Raji (cell line): ENCODE measurements around the gene SLC26A2.

Experiments used
- POLR2A ChIP-seq: IDR thresholded peaks from 2 replicates; pipeline ENCODE4 v1.6.1; 2011; ENCODE audit warnings: low read depth, low read length, control low read depth; ENCODE audit not compliant: insufficient read depth

Gene SLC26A2

DNA sequence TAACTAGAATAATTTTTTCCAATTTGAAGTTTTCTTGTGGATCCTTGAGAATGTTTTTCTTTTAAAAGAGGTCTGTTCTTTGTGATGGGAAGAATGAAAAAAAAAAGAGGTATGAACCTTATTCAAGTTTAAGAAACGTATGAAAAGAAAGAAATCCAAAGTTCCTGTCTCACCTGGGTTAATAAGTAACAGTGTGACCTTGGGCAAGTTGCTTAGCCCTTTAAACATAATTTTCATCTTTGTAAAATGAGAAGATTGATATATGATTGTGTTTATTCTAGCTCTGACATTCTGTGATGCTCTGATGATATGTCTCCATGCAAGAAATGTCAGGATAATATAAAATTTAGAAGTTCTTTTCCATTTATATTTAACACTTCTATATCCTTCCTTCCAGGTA lies 19.3 kb downstream of the SLC26A2 start:
- TF ChIP-seq POLR2A = no peak

DNA sequence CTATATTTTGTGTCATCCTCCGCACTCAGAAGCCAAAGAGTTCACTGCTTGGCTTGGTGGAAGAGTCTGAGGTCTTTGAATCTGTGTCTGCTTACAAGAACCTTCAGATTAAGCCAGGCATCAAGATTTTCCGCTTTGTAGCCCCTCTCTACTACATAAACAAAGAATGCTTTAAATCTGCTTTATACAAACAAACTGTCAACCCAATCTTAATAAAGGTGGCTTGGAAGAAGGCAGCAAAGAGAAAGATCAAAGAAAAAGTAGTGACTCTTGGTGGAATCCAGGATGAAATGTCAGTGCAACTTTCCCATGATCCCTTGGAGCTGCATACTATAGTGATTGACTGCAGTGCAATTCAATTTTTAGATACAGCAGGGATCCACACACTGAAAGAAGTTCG lies 20.6 kb downstream of the SLC26A2 start:
- TF ChIP-seq POLR2A = no peak

DNA sequence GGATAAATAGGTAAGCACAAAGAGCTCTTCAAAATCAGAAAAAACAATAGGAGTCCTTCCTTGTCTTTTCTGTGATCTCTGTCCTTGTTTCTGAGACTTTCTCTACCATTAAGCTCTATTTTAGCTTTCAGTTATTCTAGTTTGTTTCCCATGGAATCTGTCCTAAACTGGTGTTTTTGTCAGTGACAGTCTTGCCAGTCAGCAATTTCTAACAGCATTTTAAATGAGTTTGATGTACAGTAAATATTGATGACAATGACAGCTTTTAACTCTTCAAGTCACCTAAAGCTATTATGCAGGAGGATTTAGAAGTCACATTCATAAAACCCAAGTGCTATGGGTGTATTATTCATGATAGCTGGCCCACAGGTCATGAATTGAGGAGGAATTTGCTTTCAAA lies 21.9 kb downstream of the SLC26A2 start:
- no peak for TF ChIP-seq POLR2A

- no peak for TF ChIP-seq POLR2A
Measured at GRCh38 chr5:149988126-149988525, 27.6 kb downstream of the SLC26A2 start.

DNA sequence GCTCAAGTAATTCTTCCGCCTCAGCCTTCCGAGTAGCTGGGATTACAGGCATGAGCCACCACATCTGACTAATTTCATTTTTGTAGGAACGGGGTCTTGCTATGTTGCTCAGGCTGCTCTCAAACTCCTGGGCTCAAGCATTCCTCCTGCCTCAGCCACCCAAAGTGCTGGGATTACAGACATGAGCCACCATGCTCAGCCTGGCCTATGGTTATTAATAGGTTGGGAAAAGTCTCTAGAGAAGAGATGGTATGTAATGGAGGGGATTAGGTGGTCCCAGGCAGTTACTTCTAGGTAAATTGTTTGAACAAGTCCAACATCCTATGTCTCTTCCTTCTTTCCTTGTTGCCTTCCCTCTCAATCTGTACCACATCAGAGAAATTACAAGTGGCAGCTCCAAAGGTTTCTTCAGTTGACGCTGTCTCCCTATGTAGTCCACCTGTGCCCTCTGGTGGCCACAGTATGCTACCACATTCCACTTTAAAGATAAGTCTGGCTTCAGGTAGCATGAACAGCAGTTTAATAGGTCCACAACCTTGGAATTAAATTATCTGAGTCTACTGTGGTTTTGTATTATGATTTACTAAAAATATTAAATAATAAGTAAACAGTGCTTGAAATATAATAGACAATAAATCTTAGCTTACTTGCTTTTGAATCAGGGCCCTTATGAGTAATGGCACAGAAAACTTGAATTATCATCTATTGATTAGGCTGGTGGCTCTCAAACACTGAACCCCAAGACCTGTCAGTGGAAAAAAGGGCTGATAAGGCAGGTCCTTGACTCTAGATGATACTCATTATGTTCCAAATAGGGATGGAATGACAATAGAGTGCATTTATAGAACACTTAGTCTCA lies 30.2 kb downstream of the SLC26A2 start:
- TF ChIP-seq POLR2A = no peak

DNA sequence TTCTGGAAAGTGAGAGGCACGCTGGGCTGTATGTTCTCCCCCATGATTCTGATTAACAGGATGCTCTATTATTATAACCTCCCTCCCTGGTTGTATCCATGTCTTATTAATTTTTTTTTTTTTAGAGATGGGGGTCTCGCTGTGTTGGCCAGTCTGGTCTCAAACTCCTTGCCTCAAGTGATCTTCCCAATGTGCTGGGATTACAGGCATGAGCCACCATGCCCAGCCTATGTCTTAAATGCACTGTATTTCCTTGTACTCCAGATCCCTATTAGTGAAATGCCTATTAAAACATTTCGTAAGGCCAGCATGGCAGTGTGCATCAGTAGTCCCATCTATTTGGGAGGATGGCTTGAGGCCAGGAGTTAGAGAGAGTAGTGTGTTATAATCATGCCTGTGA lies 32.9 kb downstream of the SLC26A2 start:
- no peak for TF ChIP-seq POLR2A

DNA sequence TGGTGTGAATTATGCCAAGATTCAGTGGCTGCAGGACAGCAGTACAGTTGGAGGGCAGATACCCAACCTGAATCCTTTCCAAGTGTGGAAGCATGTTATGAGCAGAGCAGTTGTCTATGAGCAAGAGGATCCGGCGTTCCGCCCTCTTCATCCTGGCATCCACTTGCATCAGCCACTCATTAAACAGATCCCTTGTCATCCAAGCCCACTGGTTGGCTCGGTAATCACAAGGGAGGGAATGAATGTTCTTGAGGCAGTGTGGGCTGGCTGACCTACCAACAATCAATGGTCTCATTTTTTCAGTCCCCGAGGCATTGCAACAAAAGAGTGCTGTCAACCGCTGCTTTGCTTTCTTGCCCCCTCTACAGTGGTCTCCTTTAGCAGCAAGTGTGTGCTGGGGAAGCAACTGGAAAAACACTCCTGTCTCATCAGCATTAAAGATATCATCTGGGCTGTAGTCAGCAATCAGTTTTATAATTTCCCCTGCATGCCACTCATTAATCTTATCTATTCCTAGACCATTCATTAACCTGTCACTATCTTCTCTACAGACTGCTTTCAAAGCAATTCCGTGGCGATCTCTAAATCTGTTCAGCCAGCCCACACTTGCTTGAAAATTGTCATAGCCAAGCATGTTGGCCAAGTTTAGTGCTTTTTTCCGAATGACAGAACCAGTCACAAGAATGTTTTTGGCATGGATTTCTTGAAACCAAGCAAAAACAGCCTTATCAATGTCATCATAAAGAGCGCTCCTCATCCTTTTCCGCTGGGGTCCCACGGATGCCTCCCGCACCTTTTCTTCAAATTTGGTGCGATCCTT lies 35.0 kb downstream of the SLC26A2 start:
- TF ChIP-seq POLR2A = no peak

DNA sequence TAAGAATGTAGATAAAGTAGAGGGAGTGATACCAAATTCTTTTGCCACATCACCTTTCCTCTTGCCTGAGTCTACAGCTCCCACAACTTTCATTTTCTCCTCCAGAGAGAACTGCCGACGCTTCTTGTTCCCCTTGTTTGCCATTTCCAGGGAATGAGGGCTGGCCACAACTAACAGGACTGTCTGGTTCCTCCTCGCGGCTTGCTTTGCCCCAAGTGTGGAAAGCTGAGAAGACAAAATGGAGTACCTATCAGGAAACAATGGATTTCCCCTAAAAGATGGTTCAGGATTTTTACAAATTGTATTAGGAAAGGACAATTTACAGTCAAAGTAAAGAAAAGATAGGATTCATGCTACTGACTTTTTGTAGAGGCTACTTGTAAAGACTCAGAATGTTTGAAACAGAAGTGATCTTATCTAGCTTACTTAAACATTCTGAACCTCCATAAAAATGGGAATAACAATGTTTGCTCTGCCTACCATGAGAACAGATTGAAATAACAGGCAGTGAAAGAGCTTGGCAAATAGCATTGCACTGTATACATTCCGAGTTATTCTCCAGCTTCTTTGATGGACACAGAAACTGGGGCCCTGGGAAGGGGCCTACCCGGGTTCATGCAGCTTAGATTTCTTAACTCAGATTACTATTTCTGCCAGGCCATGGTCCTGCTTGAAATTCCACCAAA lies 35.8 kb downstream of the SLC26A2 start:
- TF ChIP-seq POLR2A = no peak

DNA sequence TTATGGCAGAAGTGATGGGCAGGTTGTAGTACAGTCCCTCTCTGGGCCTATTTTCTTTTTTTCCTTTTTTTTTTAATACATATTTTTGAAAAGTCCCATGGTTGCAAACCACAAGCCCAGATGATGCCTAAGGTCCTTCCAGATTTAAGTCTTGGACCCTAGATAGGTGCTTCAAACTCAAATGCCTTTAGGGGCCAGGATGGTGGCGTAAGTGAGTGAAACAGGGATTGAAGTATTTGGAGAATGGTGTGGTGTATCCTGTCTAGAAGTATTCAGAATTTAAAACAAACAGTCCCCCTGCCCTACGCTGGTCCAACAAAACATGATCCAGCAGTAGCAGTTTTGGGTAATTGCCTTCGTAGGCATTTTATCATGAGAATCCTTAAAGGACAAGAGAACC lies 37.7 kb downstream of the SLC26A2 start:
- TF ChIP-seq POLR2A = no peak

DNA sequence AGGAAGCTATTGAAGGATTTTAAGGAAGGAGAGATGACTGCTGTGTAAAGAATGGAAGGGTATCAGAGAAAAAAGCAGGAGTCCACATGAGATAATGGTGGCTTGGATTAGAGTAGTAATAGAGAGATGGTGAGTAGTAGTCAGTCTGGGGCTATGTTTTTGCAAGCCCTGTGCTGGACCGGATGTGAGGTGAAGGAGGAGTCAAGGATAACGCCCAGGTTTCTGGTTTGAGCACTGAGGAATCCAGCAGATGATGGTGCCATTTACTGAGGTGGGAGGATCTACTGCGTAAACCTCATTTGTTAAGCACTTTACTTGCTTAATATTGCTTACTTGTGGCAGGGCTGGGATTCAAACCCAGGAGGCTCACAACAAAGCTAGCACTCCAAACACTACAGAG lies 38.8 kb downstream of the SLC26A2 start:
- no peak for TF ChIP-seq POLR2A

GRCh38 chr5:149999866-150000255 lies 39.3 kb downstream of the SLC26A2 start:
- TF ChIP-seq POLR2A = no peak

GRCh38 chr5:150000256-150000989 lies 39.9 kb downstream of the SLC26A2 start, which contains the start of the genes HMGXB3 and TIGD6:
Gene HMGXB3 (plus strand): TSS chr5:150000739. CDS start chr5:150004853, 4,114 bp downstream.
Gene TIGD6 (minus strand): TSS chr5:150000654. CDS start chr5:149996348, 4,306 bp downstream.
- peak; percentile 86 for TF ChIP-seq POLR2A

- no peak for TF ChIP-seq POLR2A
Measured at GRCh38 chr5:150000990-150001659, 40.6 kb downstream of the SLC26A2 start.
